SH-SY5Y (cell line): Measurements from ENCODE around the gene GALNT13.

Experiments
- GATA2 ChIP-seq: IDR thresholded peaks from 2 replicates; pipeline ENCODE4 v1.6.1; 2011; ENCODE audit warnings: mild to moderate bottlenecking, low read depth, low read length
- GATA3 ChIP-seq: IDR thresholded peaks from 2 replicates; pipeline ENCODE4 v1.6.1; 2011; ENCODE audit warnings: low read depth, mild to moderate bottlenecking, low read length, moderate library complexity

GALNT13 gene

DNA sequence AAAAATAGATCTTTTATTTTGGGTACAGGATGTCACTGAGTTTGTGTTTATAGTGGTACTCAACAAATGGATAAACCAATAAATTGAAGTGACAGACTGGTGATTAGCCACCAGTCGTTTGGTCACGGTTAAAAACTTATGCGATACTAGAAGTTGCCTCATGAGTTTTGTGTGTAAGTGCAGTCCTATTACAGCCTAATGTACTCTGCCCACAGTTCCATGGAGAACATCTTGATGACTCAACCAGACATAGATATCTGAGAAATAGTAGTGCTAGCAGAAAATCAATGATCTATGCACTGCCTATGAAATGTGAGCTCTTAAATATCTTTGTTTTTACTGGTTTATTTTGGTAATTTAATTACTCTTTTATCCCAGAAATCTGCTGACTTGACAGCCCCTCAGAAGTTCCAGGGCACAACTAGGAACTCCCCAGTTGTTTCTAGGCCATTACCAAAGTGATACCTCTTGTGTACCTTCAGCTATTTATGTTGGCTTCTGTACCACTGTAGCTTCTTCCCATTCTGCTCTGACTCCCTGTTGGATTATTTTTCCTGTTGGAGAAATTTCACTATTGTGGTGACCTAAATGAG, 617.6 kb downstream of the GALNT13 start:
- TF ChIP-seq GATA3 = no peak
- no peak for TF ChIP-seq GATA2

DNA sequence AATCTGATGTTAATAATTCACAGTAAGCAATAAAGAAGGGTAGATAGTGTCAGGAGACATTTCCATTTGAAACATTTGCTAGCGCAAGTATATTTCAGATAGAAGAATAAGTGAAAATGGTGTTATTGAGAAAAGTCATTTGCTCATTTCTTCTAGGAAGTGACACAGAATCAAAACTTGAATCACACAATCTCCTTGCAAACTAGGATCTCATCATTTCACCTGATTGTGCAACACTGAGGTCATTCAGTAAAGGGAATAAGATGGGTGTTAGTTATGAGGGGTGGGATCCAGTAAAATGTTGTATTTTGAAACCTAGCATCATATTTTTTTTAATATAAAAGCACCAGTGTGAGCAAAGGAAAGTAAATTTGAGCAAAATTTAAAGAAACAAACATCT, 618.8 kb downstream of the GALNT13 start:
- TF ChIP-seq GATA3 = no peak
- TF ChIP-seq GATA2 = no peak

DNA sequence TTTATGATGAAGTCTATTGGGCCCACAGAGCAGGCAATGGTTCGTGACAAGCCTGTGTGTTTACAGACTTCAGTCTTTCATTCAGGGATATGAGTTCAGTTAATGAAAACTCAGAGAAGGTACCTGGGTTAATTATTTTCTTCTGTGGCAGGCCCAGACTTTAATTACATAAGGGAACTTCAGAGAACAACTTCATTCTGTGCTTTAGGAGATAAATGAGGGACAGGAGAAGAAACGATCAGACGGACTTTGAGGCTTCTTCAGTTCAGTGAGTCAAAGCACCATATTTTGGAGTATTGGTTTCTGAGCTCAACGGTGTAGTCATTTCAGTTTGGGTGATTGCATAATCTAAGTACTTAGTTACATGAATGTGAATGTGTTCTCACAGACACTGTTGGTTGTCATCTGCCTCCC, 623.7 kb downstream of the GALNT13 start:
- TF ChIP-seq GATA2 (no peak), GATA3 (no peak)

DNA sequence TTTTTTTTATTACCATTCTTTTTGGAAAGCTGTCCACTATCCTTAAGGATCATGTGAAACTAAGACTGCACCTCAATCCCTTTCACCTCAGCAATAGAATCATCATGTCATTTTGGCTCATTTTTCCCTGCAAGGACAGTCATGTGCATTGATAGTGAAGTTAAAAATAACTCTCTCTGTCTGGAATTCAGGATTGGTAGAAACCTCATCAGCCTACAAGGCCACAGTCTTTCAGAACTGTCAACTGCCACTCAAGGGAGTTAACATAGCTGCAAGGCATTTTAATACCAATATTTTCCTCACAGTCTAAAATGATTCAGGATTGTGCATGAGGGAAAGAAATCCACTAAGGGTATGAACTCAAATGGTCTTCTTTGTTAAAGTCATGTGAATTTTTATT, 625.3 kb downstream of the GALNT13 start:
- no peak for TF ChIP-seq GATA3
- TF ChIP-seq GATA2 = no peak
